ENCODE results near the gene FNBP1. TPM values are rescaled to one million over a fixed set of nuclear protein-coding genes. Genes with fewer than 3 reads are reported as not detected.

FNBP1 gene
- total and polyA plus RNA-seq, 2 experiments from 2014 or later, result 26.6 to 28.8 TPM

- Histone ChIP-seq H3F3A (replicated peaks; ENCODE audit: low read depth) (no peaks in the 10 kb centered on the region), H3K79me2 (replicated peaks; ENCODE audit: insufficient read depth) (no peaks in the 10 kb centered on the region), H3K4me1 (ENCODE audit: insufficient read depth) (peaks cover 17% of the 10 kb centered on the region), H3K36me3 (ENCODE audit: insufficient read depth) (no peaks in the 10 kb centered on the region), H3K4me2 (no peak overlapping the region), H3K4me3 (no peak overlapping the region), H3K27ac (ENCODE audit: low read depth) (no peak overlapping the region), H3K27me3 (ENCODE audit: insufficient read depth) (no peaks in the 10 kb centered on the region), H4K20me1 (replicated peaks; ENCODE audit: insufficient read depth) (no peaks in the 10 kb centered on the region), H3K9me2 (ENCODE audit: insufficient read depth) (no peaks in the 10 kb centered on the region), H2AFZ (no peak overlapping the region)
- DNase-seq (ENCODE audit: low spot score) (no peak), ATAC-seq (no peak)
- no peak for TF ChIP-seq STAT1 (IDR thresholded peaks at IDR 0.05; ENCODE audit: unreplicated experiment)
- TF ChIP-seq REST (IDR thresholded peaks at IDR 0.05; ENCODE audit: unreplicated experiment), result no peak
- TF ChIP-seq EZH2 (IDR thresholded peaks at IDR 0.05; ENCODE audit: low read depth, unreplicated experiment), result no peak
- no peak for TF ChIP-seq POLR2AphosphoS5 (IDR thresholded peaks at IDR 0.05; ENCODE audit: low read depth)
- no peak for TF ChIP-seq ZNF331 (CRISPR knock-in tag; IDR thresholded peaks at IDR 0.05; ENCODE audit: low read depth)
- TF ChIP-seq ZNF462 (CRISPR knock-in tag; IDR thresholded peaks at IDR 0.05), result no peak
- no peak for TF ChIP-seq ZNF114 (CRISPR knock-in tag; IDR thresholded peaks at IDR 0.05)
- TF ChIP-seq JUNB (IDR thresholded peaks at IDR 0.05; ENCODE audit: unreplicated experiment), result no peak
- no peak for TF ChIP-seq EZH2phosphoT487 (IDR thresholded peaks at IDR 0.05; ENCODE audit: unreplicated experiment)
- Mint-ChIP-seq H3K27ac (no peak overlapping the region), H3K36me3 (ENCODE audit: low read depth) (no peaks in the 10 kb centered on the region; the same call in 2 of the 3 replicates), H3K4me3 (no peak overlapping the region), H3K27me3 (ENCODE audit: insufficient read depth, low read depth, poor library complexity) (peaks cover 6% of the 10 kb centered on the region), H3K4me1 (peaks cover 27% of the 10 kb centered on the region), H3K9me3 (no peaks in the 10 kb centered on the region)
Observed at GRCh38 chr9:129968690-129969485, 74.1 kb downstream of the FNBP1 start.
